Measurements from ENCODE around the gene ITPR2. TPM values are rescaled to one million over a fixed set of nuclear protein-coding genes. Genes with fewer than 3 reads are reported as not detected.

ITPR2 gene
- total and polyA plus RNA-seq, 2 of the 13 experiments (the other 11 are each of a cell fraction or from before 2014, with no cell fraction given): 31.9 to 81.9 TPM

- TF ChIP-seq, protein P1, sequence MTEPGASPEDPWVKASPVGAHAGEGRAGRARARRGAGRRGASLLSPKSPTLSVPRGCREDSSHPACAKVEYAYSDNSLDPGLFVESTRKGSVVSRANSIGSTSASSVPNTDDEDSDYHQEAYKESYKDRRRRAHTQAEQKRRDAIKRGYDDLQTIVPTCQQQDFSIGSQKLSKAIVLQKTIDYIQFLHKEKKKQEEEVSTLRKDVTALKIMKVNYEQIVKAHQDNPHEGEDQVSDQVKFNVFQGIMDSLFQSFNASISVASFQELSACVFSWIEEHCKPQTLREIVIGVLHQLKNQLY (CRISPR knock-in tag; IDR thresholded peaks at IDR 0.05): peak; percentile 28; the same call in 1 of the 2 replicates
- TF ChIP-seq, protein P2, sequence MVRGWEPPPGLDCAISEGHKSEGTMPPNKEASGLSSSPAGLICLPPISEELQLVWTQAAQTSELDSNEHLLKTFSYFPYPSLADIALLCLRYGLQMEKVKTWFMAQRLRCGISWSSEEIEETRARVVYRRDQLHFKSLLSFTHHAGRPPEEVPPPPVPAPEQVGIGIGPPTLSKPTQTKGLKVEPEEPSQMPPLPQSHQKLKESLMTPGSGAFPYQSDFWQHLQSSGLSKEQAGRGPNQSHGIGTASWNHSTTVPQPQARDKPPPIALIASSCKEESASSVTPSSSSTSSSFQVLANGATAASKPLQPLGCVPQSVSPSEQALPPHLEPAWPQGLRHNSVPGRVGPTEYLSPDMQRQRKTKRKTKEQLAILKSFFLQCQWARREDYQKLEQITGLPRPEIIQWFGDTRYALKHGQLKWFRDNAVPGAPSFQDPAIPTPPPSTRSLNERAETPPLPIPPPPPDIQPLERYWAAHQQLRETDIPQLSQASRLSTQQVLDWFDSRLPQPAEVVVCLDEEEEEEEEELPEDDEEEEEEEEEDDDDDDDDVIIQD (CRISPR knock-in tag; IDR thresholded peaks at IDR 0.05; ENCODE audit: low read depth): peak; percentile 59; the same call in 1 of the 2 replicates
- TF ChIP-seq PAXIP1 (CRISPR knock-in tag; conservative IDR thresholded peaks at IDR 0.05): peak; percentile 78
- TF ChIP-seq, protein P3, sequence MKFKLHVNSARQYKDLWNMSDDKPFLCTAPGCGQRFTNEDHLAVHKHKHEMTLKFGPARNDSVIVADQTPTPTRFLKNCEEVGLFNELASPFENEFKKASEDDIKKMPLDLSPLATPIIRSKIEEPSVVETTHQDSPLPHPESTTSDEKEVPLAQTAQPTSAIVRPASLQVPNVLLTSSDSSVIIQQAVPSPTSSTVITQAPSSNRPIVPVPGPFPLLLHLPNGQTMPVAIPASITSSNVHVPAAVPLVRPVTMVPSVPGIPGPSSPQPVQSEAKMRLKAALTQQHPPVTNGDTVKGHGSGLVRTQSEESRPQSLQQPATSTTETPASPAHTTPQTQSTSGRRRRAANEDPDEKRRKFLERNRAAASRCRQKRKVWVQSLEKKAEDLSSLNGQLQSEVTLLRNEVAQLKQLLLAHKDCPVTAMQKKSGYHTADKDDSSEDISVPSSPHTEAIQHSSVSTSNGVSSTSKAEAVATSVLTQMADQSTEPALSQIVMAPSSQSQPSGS (CRISPR knock-in tag; IDR thresholded peaks at IDR 0.05): peak; percentile 31; the same call in 1 of the 2 replicates
- no peak; the same call in 1 of the 2 replicates for TF ChIP-seq FOXA1 (IDR thresholded peaks at IDR 0.05)
- peak; percentile 68 for TF ChIP-seq FOXA1 (CRISPR knock-in tag; IDR thresholded peaks at IDR 0.05)
- TF ChIP-seq ZSCAN5A (CRISPR knock-in tag; IDR thresholded peaks at IDR 0.05; ENCODE audit: borderline replicate concordance): no peak
- peak in 1 of 2 experiments; percentile 40; a peak in 1 of 4 replicates for TF ChIP-seq EP300 (IDR thresholded peaks at IDR 0.05; ENCODE audit: low read depth in 2 of 2, low read length in 2 of 2)
- no peak for TF ChIP-seq EP300 (CRISPR knock-in tag; IDR thresholded peaks at IDR 0.05; ENCODE audit: borderline replicate concordance)
- 0 out of 2 replicates have a peak, but pooled peaks have one; percentile 26 for TF ChIP-seq SMYD3 (CRISPR knock-in tag; IDR thresholded peaks at IDR 0.05)
- TF ChIP-seq HNF4A (CRISPR knock-in tag; IDR thresholded peaks at IDR 0.05): peak; percentile 73
- peak; percentile 42; the same call in 1 of the 2 replicates for TF ChIP-seq BCL6 (CRISPR knock-in tag; IDR thresholded peaks at IDR 0.05)
- TF ChIP-seq, protein P4, sequence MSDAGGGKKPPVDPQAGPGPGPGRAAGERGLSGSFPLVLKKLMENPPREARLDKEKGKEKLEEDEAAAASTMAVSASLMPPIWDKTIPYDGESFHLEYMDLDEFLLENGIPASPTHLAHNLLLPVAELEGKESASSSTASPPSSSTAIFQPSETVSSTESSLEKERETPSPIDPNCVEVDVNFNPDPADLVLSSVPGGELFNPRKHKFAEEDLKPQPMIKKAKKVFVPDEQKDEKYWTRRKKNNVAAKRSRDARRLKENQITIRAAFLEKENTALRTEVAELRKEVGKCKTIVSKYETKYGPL (CRISPR knock-in tag; IDR thresholded peaks at IDR 0.05): no peak
- no peak for TF ChIP-seq IRF9 (CRISPR knock-in tag; IDR thresholded peaks at IDR 0.05; ENCODE audit: borderline replicate concordance)
- peak; percentile 61 for TF ChIP-seq SAP130 (CRISPR knock-in tag; IDR thresholded peaks at IDR 0.05; ENCODE audit: low read depth)
- TF ChIP-seq, protein P5, sequence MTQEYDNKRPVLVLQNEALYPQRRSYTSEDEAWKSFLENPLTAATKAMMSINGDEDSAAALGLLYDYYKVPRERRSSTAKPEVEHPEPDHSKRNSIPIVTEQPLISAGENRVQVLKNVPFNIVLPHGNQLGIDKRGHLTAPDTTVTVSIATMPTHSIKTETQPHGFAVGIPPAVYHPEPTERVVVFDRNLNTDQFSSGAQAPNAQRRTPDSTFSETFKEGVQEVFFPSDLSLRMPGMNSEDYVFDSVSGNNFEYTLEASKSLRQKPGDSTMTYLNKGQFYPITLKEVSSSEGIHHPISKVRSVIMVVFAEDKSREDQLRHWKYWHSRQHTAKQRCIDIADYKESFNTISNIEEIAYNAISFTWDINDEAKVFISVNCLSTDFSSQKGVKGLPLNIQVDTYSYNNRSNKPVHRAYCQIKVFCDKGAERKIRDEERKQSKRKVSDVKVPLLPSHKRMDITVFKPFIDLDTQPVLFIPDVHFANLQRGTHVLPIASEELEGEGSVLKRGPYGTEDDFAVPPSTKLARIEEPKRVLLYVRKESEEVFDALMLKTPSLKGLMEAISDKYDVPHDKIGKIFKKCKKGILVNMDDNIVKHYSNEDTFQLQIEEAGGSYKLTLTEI (CRISPR knock-in tag; conservative IDR thresholded peaks at IDR 0.05): no peak
Measured at GRCh38 chr12:26680727-26681455, 152.1 kb downstream of the ITPR2 start (continued).
